HepG2 (cell line): ENCODE measurements around the gene PPP2R2D. TPM values are rescaled to one million over a fixed set of nuclear protein-coding genes. Genes with fewer than 3 reads are reported as not detected.

ENCODE experiments used
- FOXO4 ChIP-seq: sonication (generic); formaldehyde crosslinking; conservative IDR thresholded peaks from 2 replicates; pipeline ENCODE4 v1.8.1; 2023; ENCODE audit warnings: missing genetic modification reagents
- HES4 ChIP-seq: sonication (generic); formaldehyde crosslinking; IDR thresholded peaks from 2 replicates; pipeline ENCODE4 v1.9.0; 2021; ENCODE audit warnings: mild to moderate bottlenecking, missing genetic modification reagents, borderline replicate concordance
- LRRFIP1 ChIP-seq: sonication (generic); formaldehyde crosslinking; conservative IDR thresholded peaks from 2 replicates; pipeline ENCODE4 v1.4.0; 2020; ENCODE audit warnings: missing genetic modification reagents
- PRDM4 ChIP-seq: sonication (generic); formaldehyde crosslinking; IDR thresholded peaks from 2 replicates; pipeline ENCODE4 v1.9.0; 2021; ENCODE audit warnings: missing genetic modification reagents, borderline replicate concordance
- THAP8 ChIP-seq: sonication (generic); formaldehyde crosslinking; IDR thresholded peaks from 2 replicates; pipeline ENCODE4 v1.5.1; 2020; ENCODE audit warnings: missing genetic modification reagents, mild to moderate bottlenecking, borderline replicate concordance
- WIZ ChIP-seq: sonication (generic); formaldehyde crosslinking; IDR thresholded peaks from 2 replicates; pipeline ENCODE4 v1.5.1; 2020; ENCODE audit warnings: mild to moderate bottlenecking, missing genetic modification reagents
- ZBTB10 ChIP-seq: sonication (generic); formaldehyde crosslinking; IDR thresholded peaks from 2 replicates; pipeline ENCODE4 v1.4.0; 2020; ENCODE audit warnings: missing genetic modification reagents, borderline replicate concordance
- ZBTB49 ChIP-seq: sonication (generic); formaldehyde crosslinking; IDR thresholded peaks from 2 replicates; pipeline ENCODE4 v1.4.0; 2020; ENCODE audit warnings: missing genetic modification reagents, borderline replicate concordance
- ZNF160 ChIP-seq: sonication (generic); formaldehyde crosslinking; IDR thresholded peaks from 2 replicates; pipeline ENCODE4 v1.8.0; 2022; ENCODE audit warnings: mild to moderate bottlenecking, inconsistent platforms, missing genetic modification reagents
- ZNF207 ChIP-seq: fragments of 450-650 bp; IDR thresholded peaks from 2 replicates; pipeline ENCODE4 v1.6.1; 2016; ENCODE audit warnings: antibody characterized with exemption, borderline replicate concordance
- ZNF562 ChIP-seq: sonication (generic); formaldehyde crosslinking; IDR thresholded peaks from 2 replicates; pipeline ENCODE4 v1.8.0; 2022; ENCODE audit warnings: missing genetic modification reagents, borderline replicate concordance
- ZNF713 ChIP-seq: sonication (generic); formaldehyde crosslinking; IDR thresholded peaks from 2 replicates; pipeline ENCODE4 v1.4.0; 2020; ENCODE audit warnings: mild to moderate bottlenecking, missing genetic modification reagents
- ZNF776 ChIP-seq: sonication (generic); formaldehyde crosslinking; IDR thresholded peaks from 2 replicates; pipeline ENCODE4 v1.4.0; 2020; ENCODE audit warnings: mild to moderate bottlenecking, missing genetic modification reagents
- polyA plus RNA-seq, 8 experiments: library from polyadenylated mRNA; depleted of rRNA in 3 of 8; stranded (reverse) in 7 of 8; unstranded in 1 of 8; fragments of >200 nt; fragmentation: Illumina TruSeq in 4 of 8; extraction: Trizol in 4 of 8; gene quantifications; 2 replicates each; pipeline versions ENCODE4 v1.2.1 to v1.2.3, GENCODE V29; 2011 to 2016; ENCODE audit warnings: low read depth in 4 of 8, missing spikeins in 1 of 8, mixed read lengths in 1 of 8; ENCODE audit not compliant: insufficient read depth in 1 of 8
- total RNA-seq, 5 experiments: library from RNA; depleted of rRNA; stranded (reverse); fragments of >200 nt; fragmentation: Illumina TruSeq; extraction: Trizol; gene quantifications; 2 replicates each; pipeline ENCODE4 v1.2.3, GENCODE V29; 2016; ENCODE audit warnings: low read depth in 1 of 5

The PPP2R2D gene
- total and polyA plus RNA-seq, 2 of the 13 experiments (the other 11 are each of a cell fraction or from before 2014, with no cell fraction given): 32.7 to 33.2 TPM

GRCh38 chr10:131997366-131998049 lies 96.7 kb downstream of the PPP2R2D start (continued):
- TF ChIP-seq LRRFIP1 (CRISPR knock-in tag): no peak
- peak; percentile 76; the same call in 1 of the 2 replicates for TF ChIP-seq HES4 (CRISPR knock-in tag)
- TF ChIP-seq ZNF207: no peak
- TF ChIP-seq THAP8: no peak
- TF ChIP-seq ZBTB49: no peak
- 0 out of 2 replicates have a peak, but pooled peaks have one; percentile 49 for TF ChIP-seq ZNF776 (CRISPR knock-in tag)
- no peak for TF ChIP-seq PRDM4
- TF ChIP-seq FOXO4 (CRISPR knock-in tag): no peak
- TF ChIP-seq ZNF562 (CRISPR knock-in tag): no peak
- 0 out of 2 replicates have a peak, but pooled peaks have one; percentile 29 for TF ChIP-seq ZNF713 (CRISPR knock-in tag)
- no peak for TF ChIP-seq ZNF160
- TF ChIP-seq WIZ (CRISPR knock-in tag): 0 out of 2 replicates have a peak, but pooled peaks have one; percentile 30
- no peak for TF ChIP-seq ZBTB10 (CRISPR knock-in tag)
